Testis (tissue), 2 donors: Measurements from ENCODE around the gene TOPORS.

Source experiments
- POLR2A ChIP-seq: fragments of 450-650 bp; IDR thresholded peaks from one replicate; pipeline ENCODE4 v1.6.1; 2017; ENCODE audit warnings: antibody characterized with exemption, mild to moderate bottlenecking, moderate library complexity
- TF ChIP-seq, protein P1 (sequence below), 3 experiments: fragments of 450-650 bp in 2 of 3; fragments of 200-600 bp in 1 of 3; sonication (generic) in 1 of 3; IDR thresholded peaks; one replicate each; pipeline ENCODE4 v1.5.1; 2016 to 2019; ENCODE audit warnings: antibody characterized with exemption in 3 of 3, mild to moderate bottlenecking in 2 of 3, moderate library complexity in 1 of 3

DNA sequence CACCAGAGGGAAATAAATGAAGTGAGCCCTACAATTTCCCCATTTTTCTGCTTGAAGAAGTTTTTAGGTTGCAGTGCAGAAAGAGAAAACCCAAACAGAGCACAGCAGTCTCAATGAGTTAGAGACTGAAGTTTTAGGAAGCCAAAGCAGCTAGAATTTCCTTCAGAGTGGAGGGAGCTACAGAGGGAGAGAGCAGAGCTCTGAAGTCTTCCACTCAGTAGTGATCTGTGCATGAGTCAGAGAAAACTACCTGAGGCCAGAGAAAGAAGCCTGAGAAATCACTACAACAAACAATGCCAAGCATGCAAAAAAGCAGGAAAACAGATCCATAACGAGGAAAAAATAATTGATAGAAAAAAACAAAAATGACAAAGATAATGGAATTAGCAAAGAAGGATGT lies 38.5 kb upstream of the TOPORS start:
- no peak for TF ChIP-seq POLR2A
- TF ChIP-seq, protein P1, sequence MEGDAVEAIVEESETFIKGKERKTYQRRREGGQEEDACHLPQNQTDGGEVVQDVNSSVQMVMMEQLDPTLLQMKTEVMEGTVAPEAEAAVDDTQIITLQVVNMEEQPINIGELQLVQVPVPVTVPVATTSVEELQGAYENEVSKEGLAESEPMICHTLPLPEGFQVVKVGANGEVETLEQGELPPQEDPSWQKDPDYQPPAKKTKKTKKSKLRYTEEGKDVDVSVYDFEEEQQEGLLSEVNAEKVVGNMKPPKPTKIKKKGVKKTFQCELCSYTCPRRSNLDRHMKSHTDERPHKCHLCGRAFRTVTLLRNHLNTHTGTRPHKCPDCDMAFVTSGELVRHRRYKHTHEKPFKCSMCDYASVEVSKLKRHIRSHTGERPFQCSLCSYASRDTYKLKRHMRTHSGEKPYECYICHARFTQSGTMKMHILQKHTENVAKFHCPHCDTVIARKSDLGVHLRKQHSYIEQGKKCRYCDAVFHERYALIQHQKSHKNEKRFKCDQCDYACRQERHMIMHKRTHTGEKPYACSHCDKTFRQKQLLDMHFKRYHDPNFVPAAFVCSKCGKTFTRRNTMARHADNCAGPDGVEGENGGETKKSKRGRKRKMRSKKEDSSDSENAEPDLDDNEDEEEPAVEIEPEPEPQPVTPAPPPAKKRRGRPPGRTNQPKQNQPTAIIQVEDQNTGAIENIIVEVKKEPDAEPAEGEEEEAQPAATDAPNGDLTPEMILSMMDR (IDR thresholded peaks at IDR 0.05): no peak
